Spleen (tissue), 7 donors: ENCODE results near the gene NRARP.

Source experiments
- POLR2A ChIP-seq, 3 donors: fragments of 450-650 bp; IDR thresholded peaks; one replicate each; pipeline ENCODE4 v1.5.1; 2017; ENCODE audit warnings: antibody characterized with exemption in 3 of 3, mild to moderate bottlenecking in 1 of 3
- POLR2AphosphoS5 ChIP-seq, 3 donors: sonication (generic); formaldehyde crosslinking; IDR thresholded peaks; one replicate each; pipeline ENCODE4 v1.5.1; 2017; ENCODE audit warnings: antibody characterized with exemption in 3 of 3
- TF ChIP-seq, protein P1 (sequence below), 11 experiments: fragments of 200-600 bp in 7 of 11; fragments of 450-650 bp in 4 of 11; sonication (generic) in 4 of 11; IDR thresholded peaks in 8 of 11; conservative IDR thresholded peaks in 3 of 11; 1 replicate in 7 of 11; 2 replicates in 4 of 11; pipeline versions ENCODE4 v1.4.0 to v1.8.0; 2016 to 2021; ENCODE audit warnings: antibody characterized with exemption in 11 of 11, inconsistent platforms in 4 of 11, mild to moderate bottlenecking in 1 of 11
- donor health status: DM: no; HTN: no; CAD: no; lungs with moderate emphysema.
- donor health status: DM: no; HTN: no; CAD: no.
- donor health status: DM: no; HTN: no; CAD: no.

DNA sequence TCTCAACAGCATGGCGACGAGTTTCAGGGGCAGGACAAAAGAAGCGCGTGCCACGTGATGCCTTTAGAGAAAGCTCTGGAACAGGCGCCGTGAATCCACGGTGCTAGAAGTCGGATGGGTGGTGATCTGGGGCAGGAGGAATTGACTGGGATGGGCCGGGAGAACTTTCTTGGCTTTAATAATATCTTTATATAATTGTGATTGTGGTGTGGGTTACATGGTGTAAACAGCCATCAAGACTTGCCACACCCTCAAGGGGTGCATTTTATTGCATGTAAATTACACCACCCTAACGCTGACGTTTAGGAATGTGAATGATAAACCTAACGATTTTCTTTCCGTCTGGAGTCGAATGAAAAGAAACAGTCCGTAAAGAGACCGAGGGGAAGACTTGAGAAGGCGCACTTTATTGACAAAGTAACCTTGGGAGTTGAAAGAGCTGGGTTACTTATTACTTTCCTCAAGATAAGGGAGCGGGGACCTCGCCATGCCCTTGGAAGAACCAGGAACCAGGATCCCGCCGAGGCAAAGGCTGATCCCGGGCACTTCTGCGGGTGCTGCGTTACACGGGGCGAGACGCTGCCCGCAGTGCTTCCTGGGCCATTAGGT, 8.5 kb downstream of the NRARP start:
- TF ChIP-seq, protein P1, sequence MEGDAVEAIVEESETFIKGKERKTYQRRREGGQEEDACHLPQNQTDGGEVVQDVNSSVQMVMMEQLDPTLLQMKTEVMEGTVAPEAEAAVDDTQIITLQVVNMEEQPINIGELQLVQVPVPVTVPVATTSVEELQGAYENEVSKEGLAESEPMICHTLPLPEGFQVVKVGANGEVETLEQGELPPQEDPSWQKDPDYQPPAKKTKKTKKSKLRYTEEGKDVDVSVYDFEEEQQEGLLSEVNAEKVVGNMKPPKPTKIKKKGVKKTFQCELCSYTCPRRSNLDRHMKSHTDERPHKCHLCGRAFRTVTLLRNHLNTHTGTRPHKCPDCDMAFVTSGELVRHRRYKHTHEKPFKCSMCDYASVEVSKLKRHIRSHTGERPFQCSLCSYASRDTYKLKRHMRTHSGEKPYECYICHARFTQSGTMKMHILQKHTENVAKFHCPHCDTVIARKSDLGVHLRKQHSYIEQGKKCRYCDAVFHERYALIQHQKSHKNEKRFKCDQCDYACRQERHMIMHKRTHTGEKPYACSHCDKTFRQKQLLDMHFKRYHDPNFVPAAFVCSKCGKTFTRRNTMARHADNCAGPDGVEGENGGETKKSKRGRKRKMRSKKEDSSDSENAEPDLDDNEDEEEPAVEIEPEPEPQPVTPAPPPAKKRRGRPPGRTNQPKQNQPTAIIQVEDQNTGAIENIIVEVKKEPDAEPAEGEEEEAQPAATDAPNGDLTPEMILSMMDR (IDR thresholded peaks at IDR 0.05 in 8 of 11, conservative IDR thresholded peaks at IDR 0.05 in 3 of 11) = no peak
- TF ChIP-seq POLR2A (IDR thresholded peaks at IDR 0.05) = no peak
- TF ChIP-seq POLR2AphosphoS5 (IDR thresholded peaks at IDR 0.05) = no peak
